Esophagus squamous epithelium (tissue), 5 donors: Measurements from ENCODE around the gene STK17A. TPM values are rescaled to one million over a fixed set of nuclear protein-coding genes. Genes with fewer than 3 reads are reported as not detected.

Experiments used
- DNase-seq: peaks from one replicate; lab custom pipeline; 2025; lab: John Stamatoyannopoulos, UW
- H3K27ac ChIP-seq, 4 donors: fragments of 200-600 bp; sonication (generic); one replicate each; pipeline ENCODE4 v1.5.1; 2016 to 2019; ENCODE audit warnings: mild to moderate bottlenecking in 1 of 4
- H3K27me3 ChIP-seq, 4 donors: fragments of 200-600 bp; sonication (generic); 1 replicate in 3 of 4; 2 replicates in 1 of 4; pipeline versions ENCODE4 v1.5.1 to v1.6.0; 2017 to 2021; ENCODE audit warnings: antibody characterized with exemption in 1 of 4
- H3K36me3 ChIP-seq, 3 donors: fragments of 200-600 bp; sonication (generic); one replicate each; pipeline ENCODE4 v1.5.1; 2016 to 2019
- H3K4me1 ChIP-seq, 3 donors: fragments of 200-600 bp; sonication (generic); one replicate each; pipeline ENCODE4 v1.5.1; 2017 to 2019
- H3K4me3 ChIP-seq, 4 donors: fragments of 200-600 bp; sonication (generic); 1 replicate in 3 of 4; 2 replicates in 1 of 4; pipeline ENCODE4 v1.5.1; 2016 to 2019; ENCODE audit warnings: mild to moderate bottlenecking in 2 of 4, moderate library complexity in 1 of 4
- H3K9me3 ChIP-seq, 3 donors: fragments of 200-600 bp; sonication (generic); one replicate each; pipeline ENCODE4 v1.5.1; 2016 to 2019
- POLR2A ChIP-seq, 4 donors: fragments of 450-650 bp; IDR thresholded peaks; one replicate each; pipeline ENCODE4 v1.6.1; 2017; ENCODE audit warnings: antibody characterized with exemption in 4 of 4, mild to moderate bottlenecking in 4 of 4, moderate library complexity in 3 of 4
- WGBS, 2 donors: methylation state at CpG; one replicate each; pipeline ENCODE4 v1.1.5; 2018; 5-methylcytosine and 5-hydroxymethylcytosine counted together
- intact Hi-C: fragments of 100-400 bp; cut with DNase I; formaldehyde crosslinking; loops from one replicate; pipeline ENCODE4 v1.15.0; 2022
- total RNA-seq, 4 donors: library from RNA; depleted of rRNA; stranded (reverse); fragments of >200 nt; gene quantifications; one replicate each; pipeline ENCODE4 v1.1.0, GENCODE V29; 2016
- TF ChIP-seq, protein P1 (sequence below), 6 experiments: fragments of 450-650 bp in 4 of 6; fragments of 200-600 bp in 2 of 6; sonication (generic) in 2 of 6; IDR thresholded peaks; one replicate each; pipeline ENCODE4 v1.5.1; 2016 to 2019; ENCODE audit warnings: antibody characterized with exemption in 6 of 6, mild to moderate bottlenecking in 4 of 6, moderate library complexity in 4 of 6
- donor health status: DM: yes; HTN: yes; CAD: no.

Gene STK17A
- total RNA-seq, 4 donors from 2014 or later: 21.9 to 34.4 (median 22.8) TPM

DNA sequence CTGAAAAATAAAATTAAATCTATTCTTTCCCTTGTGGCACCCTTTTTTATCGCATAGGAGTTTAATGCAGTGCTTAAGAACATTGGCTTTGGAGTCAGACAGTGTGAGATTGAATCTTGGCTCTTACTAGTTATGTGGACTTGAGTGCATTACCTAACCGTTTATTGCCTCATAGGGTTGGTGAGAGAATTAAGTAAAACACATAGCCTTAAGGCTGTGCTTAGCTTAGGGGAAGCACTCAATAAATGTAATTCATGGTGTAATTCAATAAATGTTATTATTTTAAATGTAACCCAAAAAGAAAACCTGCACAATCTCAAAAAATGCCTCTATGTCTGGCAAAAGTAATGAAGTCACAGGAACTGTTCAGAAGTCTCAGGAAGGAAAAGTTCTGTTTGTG is 2.7 kb downstream of the STK17A start:
- DNase-seq: no peak
- TF ChIP-seq, protein P1, sequence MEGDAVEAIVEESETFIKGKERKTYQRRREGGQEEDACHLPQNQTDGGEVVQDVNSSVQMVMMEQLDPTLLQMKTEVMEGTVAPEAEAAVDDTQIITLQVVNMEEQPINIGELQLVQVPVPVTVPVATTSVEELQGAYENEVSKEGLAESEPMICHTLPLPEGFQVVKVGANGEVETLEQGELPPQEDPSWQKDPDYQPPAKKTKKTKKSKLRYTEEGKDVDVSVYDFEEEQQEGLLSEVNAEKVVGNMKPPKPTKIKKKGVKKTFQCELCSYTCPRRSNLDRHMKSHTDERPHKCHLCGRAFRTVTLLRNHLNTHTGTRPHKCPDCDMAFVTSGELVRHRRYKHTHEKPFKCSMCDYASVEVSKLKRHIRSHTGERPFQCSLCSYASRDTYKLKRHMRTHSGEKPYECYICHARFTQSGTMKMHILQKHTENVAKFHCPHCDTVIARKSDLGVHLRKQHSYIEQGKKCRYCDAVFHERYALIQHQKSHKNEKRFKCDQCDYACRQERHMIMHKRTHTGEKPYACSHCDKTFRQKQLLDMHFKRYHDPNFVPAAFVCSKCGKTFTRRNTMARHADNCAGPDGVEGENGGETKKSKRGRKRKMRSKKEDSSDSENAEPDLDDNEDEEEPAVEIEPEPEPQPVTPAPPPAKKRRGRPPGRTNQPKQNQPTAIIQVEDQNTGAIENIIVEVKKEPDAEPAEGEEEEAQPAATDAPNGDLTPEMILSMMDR (IDR thresholded peaks at IDR 0.05): no peak
- TF ChIP-seq POLR2A (IDR thresholded peaks at IDR 0.05): no peak
- H3K27ac ChIP-seq: peak overlapping the region in 3 of 4 donors; percentile 12 to 99 (median 20)
- H3K9me3 ChIP-seq: no peaks in the 10 kb centered on the region
- WGBS, 2 donors: 21 to 26% methylated on average over 2 of the region's 2 CpGs
- no peaks in the 10 kb centered on the region for H3K36me3 ChIP-seq
- H3K4me1 ChIP-seq: peaks cover 9 to 51% (median 18%) of the 10 kb centered on the region in 3 donors
- intact Hi-C loops: loop anchor here (10.0 kb wide), 2 partner anchors 59 to 249 kb away; no protein-coding TSS in a partner anchor
- H3K4me3 ChIP-seq: peak overlapping the region in 3 of 4 donors; percentile 92 to 93 (median 92)
- H3K27me3 ChIP-seq: peaks cover 0 to 9% (median 0%) of the 10 kb centered on the region in 4 donors

DNA sequence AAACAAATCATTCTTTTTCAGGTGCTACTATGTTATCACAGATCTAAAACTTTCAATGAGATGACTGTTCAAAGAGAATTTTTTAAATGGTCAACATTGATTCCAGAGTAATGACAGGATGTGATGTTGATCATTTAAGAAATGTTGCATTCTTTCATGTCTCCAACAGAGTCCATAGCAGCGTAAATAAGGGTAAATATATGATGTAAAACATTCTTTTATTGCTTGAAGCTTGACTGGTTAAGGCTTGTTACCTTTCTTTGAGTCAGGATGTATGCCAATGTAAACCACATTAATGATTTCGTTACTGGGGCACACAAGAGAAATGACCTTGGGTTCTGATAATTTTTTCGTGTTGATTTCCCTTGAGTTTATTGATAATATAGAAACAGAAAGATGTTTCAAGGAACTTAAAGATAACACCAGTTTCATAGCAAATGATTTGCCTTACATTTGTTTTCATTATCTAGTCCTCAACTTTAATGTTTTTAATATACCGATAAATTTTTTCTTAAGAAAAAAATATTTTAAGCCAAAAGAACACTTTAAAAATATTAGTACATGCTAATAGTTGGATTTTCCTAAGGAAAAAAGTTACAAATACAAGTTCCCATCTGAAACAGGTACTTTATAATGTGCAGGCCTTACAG is 3.5 kb downstream of the STK17A start:
- intact Hi-C loops: loop anchor here (10.0 kb wide), 2 partner anchors 58 to 248 kb away; no protein-coding TSS in a partner anchor
- H3K9me3 ChIP-seq: no peaks in the 10 kb centered on the region
- H3K36me3 ChIP-seq: no peaks in the 10 kb centered on the region
- WGBS, 2 donors: 38 to 41% methylated on average over 4 of the region's 4 CpGs
- peaks cover 9 to 56% (median 22%) of the 10 kb centered on the region in 3 donors for H3K4me1 ChIP-seq
- DNase-seq: no peak
- peaks cover 0 to 3% (median 0%) of the 10 kb centered on the region in 4 donors for H3K27me3 ChIP-seq
- TF ChIP-seq POLR2A (IDR thresholded peaks at IDR 0.05): no peak
- TF ChIP-seq, protein P1 (IDR thresholded peaks at IDR 0.05): no peak
- H3K27ac ChIP-seq: peak overlapping the region in 3 of 4 donors; percentile 12 to 99 (median 20)
- no peak overlapping the region for H3K4me3 ChIP-seq

DNA sequence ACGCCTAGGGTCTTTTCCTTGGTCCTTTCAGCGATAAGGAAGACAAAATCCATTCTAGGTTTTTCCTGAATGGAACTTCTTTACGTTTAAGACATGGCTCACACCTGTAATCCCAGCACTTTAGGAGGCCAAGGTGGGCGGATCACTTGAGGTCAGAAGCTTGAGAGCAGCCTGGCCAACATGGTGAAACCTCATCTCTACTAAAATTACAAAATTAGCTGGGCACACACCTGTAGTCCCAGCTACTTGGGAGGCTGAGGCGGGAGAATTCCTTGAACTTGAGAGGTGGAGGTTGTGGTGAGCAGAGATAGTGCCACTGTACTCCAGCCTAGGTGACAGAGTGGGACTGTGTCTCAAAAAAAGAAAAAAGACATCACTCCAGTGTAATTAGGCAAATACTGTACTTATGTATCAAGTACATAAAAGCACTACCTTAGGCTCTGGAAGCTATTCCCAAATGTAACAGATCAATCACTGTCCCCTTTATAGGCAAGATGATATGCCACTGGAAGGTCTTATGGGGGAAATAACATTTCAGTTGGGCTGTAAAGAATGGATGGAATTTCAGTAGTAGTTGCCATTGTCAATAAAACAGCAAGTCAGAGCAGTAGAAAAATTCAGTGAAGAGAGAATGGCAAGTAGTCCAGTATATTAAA is 5.7 kb downstream of the STK17A start:
- Histone ChIP-seq H3K4me3 (no peak overlapping the region), H3K36me3 (no peaks in the 10 kb centered on the region), H3K27ac (no peak overlapping the region), H3K4me1 (peaks cover 9 to 70% (median 24%) of the 10 kb centered on the region in 3 donors), H3K27me3 (no peaks in the 10 kb centered on the region), H3K9me3 (no peaks in the 10 kb centered on the region)
- WGBS, 2 donors: 83 to 91% methylated on average over 5 of the region's 5 CpGs
- intact Hi-C loops: loop anchor here (10.0 kb wide), 2 partner anchors 56 to 246 kb away; no protein-coding TSS in a partner anchor
- DNase-seq: no peak
- no peak for TF ChIP-seq POLR2A (IDR thresholded peaks at IDR 0.05)
- TF ChIP-seq, protein P1 (IDR thresholded peaks at IDR 0.05): no peak

DNA sequence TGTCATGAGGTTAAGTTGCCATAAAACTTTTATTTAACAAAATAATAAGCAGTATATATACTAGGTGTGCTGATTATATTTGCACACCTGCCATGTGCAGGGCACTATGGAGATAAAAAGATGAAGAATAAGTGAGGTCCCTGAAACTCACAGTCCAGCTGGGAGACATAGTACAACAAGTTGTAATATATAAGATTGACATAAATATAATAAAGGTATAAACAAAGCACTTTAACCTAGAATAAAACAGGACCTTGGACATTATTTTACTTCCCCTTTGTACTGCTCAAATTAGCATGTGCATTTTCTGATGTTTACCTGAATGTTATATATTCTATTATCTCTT is 6.2 kb downstream of the STK17A start:
- Histone ChIP-seq H3K36me3 (no peaks in the 10 kb centered on the region), H3K27ac (no peak overlapping the region), H3K9me3 (no peaks in the 10 kb centered on the region), H3K4me1 (peaks cover 9 to 70% (median 24%) of the 10 kb centered on the region in 3 donors), H3K27me3 (no peaks in the 10 kb centered on the region), H3K4me3 (no peak overlapping the region)
- DNase-seq: no peak
- TF ChIP-seq, protein P1 (IDR thresholded peaks at IDR 0.05): no peak
- no peak for TF ChIP-seq POLR2A (IDR thresholded peaks at IDR 0.05)
- intact Hi-C loops: loop anchor here (10.0 kb wide), 2 partner anchors 56 to 246 kb away; no protein-coding TSS in a partner anchor

DNA sequence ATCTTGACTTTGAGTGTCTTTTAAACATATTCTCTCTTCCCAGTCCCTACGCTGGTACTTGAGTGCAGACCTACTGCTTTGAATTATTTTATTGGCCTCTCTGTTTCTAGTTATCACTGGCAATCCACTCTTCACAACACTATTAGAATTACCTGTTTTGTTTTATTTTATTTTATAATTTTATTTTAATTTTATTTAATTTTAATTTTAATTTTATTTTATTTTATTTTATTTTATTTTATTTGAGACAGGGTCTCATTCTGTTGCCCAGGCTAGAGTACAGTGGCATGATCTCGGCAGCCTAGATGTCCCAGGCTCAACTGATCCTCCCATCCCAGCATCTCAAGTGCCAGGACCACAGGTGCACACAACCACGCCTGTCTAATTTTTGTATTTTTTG is 6.8 kb downstream of the STK17A start:
- H3K4me3 ChIP-seq: no peak overlapping the region
- TF ChIP-seq, protein P1 (IDR thresholded peaks at IDR 0.05): no peak
- TF ChIP-seq POLR2A (IDR thresholded peaks at IDR 0.05): no peak
- intact Hi-C loops: loop anchor here (10.0 kb wide), 2 partner anchors 55 to 245 kb away; no protein-coding TSS in a partner anchor
- DNase-seq: no peak
- H3K27me3 ChIP-seq: no peaks in the 10 kb centered on the region
- H3K36me3 ChIP-seq: no peaks in the 10 kb centered on the region
- 82 to 91% methylated on average over 3 of the region's 3 CpGs for WGBS, 2 donors
- H3K9me3 ChIP-seq: no peaks in the 10 kb centered on the region
- no peak overlapping the region for H3K27ac ChIP-seq
- H3K4me1 ChIP-seq: peaks cover 5 to 67% (median 18%) of the 10 kb centered on the region in 3 donors
